HK-2 (cell line): ENCODE data around the gene CP.
"Not testable (repeated sequence)": the region's sequence is repeated elsewhere in the genome, so short reads cannot be mapped to it uniquely, and the experiment has no call there.

Experiments used
- DNase-seq: peaks from one replicate; pipeline ENCODE4 v3.0.0-alpha.2; 2018; ENCODE audit not compliant: unreplicated experiment

The CP gene

DNA sequence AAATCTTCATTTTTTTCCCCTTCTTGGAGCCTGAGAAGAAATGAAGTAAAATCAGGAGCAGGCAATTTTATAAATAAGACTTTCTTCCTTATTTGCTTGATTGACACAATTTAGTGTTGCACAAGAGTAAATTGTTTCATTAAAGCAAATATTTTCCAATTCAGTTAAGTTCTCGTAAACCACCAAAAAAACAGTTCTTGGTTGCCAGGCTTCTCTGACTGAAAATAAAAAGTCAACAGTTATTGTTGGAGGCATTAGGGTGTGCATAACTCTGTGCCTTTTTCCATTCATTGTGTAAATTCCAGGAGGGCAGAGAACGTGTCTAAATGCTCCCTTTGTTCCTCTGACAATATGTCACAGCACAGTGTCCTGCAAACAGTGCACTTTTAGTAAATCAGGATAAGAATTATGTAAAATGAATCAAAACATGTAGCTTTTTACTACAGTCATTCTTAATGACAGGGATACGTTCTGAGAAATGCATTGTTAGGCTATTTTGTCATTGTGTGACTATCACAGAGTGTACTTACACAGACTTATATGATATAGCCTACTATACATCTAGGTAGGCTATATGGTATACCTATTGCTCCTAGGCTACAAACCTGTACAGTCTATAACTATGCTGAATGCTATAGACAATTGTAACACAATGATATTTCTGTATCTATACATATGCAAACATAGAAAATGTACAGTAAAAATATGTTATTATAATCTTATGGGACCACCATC is at the start of gene CP:
TSS of gene CP (minus strand) at position 47 of the 735 bp plus-strand sequence. CDS start at position 10, 37 bp downstream.
- no peak for DNase-seq

DNA sequence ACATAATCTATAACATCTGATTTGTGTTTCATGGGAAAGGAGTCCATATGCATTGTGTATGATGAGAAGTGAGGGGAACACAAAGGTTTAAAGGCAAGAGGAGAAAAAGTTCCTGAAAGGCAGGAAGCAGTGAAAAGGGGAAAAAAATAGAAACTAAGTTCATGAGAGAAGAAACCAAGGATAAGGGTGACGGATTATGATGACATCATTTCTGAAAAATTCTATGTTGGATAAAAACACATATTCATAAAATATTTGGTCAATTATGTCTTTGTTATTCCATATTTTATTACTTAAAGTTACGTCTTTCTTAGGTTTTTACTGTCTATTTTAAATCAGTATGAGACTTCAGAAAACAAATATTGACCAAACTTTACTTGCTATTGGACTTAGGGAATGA is 48.6 kb upstream of the CP start:
- DNase-seq = no peak

DNA sequence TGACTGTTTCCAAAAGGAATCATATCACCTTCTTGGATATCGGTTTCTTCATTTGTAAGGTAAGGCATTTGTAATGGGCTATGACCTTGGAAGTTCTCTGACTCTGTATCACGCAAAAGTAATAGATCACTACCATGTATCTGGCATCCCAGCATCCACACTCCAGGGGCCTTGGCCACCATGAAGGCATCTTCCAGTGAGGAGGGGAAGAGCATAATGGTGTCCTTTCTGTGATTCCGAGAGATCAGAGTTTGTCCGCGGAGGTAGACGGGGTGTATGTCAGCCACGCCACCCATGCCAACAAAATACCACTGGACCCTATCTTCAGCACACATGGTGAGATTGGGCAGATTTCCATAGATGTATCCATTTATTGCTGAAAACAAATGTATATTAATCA is 48.1 kb upstream of the CP start:
- no peak for DNase-seq

DNA sequence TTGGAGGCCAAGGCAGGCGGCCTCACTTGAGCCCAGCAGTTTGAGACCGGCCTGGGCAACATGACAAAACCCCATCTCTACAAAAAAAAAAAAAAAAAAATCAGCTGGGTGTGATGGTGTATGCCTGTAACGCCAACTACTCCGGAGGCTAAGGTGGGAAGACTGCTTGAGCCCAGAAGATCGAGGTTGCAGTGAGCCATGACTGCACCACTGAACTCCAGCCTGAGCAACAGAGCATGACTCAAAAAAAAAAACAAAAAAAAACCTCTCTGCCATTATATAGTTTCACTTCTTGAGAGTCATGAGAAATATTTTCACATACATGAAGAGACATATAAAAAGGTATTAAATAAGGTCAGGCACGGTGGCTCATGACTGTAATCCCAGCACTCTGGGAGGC is 45.9 kb upstream of the CP start:
- no peak for DNase-seq

DNA sequence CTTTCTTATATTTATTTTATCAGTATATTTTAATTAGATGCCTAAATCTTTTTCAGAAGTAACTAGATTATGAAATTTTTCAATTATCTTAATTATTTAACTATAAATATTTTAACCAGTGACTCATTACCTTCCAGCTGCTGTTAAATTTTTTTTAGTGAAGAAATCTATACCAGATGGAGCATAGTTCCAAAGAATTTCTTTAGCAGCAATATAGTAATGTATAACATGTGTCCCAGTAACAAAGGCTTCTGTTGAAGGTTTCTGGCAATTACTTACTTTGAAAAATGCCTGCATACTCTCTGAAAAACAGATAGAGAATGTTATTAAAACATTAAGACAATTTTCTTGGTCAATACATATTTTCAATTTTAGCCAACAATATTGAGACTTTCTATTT is 45.1 kb upstream of the CP start:
- no peak for DNase-seq

DNA sequence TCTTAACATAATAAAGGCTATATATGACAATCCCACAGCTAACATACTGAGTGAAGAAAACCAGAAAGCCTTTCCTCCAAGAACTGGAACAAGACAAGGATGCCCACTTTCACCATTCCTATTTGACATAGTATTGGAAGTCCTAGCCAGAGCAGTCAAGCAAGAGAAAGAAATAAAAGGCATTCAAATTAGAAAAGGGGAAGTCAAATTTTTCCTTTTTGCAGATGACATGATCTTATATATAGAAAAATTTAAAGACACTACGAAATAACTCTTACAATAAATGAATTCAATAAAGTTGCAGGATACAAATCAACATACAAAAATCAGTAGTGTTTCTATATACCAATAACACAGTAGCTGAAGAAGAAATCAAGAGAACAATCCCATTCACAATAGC is 42.2 kb upstream of the CP start:
- no peak for DNase-seq

DNA sequence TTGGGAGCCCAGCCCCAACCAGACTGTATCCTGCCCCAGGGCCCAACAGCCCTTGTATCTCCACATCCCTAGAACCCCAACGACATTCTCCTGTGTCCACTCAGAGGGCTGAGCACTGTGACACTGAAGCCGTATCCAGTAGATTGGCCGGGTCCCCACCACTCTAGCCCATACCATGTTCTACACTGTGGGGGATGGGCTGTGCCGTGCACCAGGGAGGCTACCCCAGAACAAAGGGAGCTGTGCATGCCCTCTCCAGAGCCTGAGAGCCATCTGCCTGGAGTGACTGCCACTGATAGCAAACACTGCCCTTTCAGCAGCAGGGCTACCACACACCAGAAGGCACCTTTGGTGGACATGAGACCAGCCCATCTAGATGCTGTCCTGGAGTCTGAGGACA is 37.1 kb upstream of the CP start:
- DNase-seq = no peak

DNA sequence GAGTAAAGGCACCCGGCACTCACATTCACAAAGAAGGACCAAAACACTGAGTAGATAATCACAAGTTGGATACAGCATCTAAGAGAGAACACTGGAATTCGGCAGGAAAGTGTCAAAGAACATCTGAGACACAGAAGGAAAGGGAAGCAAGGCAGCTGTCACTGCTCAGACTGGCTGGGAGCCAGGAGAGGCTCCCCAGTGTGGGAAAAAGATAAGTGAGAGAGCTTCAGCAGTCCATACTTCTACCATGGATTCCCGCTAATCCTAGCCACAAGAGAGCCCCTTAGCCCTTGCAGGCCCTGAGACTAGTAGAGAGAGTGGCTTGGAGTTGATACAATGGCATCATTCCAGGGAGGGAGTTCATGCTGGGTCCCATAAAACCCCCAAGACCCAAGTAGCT is 36.7 kb upstream of the CP start:
- no peak for DNase-seq

DNA sequence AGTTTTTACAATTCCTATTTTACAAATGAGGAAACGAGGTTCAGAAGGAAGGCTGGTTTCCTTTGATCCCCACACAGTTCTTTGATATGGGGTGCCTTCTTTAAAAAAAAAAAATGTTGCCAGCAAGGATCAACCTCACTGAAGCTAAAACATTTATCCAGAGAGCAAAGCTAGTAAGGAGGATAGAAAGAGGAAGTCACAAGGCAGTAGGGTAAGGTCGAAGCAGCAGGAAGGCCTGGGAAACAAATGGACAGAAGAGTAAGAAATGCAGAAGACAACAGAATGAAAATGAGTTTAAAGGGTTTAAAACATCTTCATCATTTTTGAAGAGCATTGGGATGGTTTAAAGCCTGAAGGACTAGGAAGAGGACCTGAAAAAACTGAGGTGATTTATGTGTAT is 30.6 kb upstream of the CP start:
- no peak for DNase-seq

DNA sequence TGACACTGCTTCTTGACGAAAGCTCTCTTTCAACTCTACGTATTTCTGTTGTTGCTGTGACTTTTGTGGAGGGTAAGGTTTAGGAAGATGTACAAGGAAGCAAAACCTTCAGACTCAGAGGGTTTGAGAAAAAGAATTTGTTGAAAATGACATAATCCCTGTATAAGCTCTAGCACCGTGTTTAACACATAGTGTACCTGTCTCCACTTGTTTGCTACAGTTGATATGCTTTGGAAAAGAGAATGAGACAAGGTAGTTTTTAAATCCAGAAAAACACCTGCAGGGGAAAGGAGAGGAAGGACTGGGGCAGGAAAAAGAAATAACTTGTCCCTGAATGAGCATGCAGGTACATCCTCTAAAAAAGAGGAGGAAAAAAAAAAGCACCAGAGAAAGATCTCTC is 29.6 kb upstream of the CP start:
- no peak for DNase-seq

DNA sequence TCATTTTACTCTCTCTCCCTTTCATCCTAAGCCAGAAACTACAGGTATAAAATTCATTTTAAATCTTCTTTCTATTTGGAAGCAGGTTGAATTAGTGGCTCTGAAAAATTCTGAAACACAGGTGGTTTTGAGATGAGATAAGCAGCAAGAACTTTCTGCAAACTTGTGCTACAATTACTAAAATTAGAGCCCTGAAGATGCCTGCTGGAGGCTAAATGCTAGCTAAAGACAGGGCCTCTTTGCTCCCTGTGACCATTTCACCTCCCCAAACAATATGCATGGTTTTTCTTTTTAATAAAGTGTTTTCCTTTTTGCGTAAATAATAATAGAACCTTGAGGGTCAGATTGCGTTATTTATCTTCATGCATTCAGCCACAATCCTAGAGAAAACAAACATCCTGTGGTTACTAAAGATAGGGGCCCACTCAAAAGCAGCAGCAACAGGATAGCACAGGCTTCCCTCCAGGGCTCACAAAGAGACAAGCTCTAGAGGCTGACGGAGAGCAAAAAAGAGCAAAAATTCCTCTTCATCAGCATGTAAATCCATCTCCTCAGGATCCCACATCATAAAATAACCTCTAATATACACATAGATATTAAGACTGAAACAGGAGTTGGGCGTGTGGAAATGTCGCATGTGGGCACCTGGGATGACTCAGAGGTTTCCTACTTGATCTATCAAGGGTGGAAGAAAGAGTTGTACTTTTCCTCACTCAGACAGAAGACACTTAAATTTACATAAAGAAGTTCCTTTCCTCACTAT is 26.5 kb upstream of the CP start:
- no peak for DNase-seq

DNA sequence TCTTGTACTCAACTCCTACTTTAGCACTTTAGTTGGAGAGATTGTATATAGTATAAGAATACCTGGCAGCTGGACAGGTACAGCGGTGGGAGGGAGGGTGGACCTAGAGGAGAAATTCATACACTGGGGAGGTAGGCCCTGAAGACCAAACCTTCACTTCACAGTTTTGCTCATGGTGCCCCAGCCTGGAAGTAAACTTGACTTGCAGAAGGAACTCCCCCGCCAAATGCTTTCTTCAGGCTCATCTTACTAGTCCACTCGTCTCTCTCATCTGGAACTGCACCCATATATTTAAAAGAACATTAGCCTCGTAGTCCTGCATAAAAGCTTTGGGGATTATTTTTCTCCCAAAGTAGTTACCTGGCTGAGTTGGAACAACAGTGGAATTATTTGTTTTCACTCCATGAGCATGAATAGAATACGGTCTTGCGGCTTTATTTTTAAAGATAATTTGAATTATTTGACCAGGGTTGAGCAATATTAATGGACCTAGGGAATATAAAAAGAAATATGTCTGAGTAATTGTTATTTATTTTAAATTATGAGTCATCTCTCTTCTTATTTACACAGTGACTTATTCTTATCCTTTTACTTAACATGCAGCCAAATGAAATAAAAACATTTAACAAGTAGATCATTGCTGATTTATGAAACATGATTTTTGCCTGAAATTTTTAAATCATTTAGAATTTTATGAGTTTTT is 25.5 kb upstream of the CP start:
- no peak for DNase-seq

DNA sequence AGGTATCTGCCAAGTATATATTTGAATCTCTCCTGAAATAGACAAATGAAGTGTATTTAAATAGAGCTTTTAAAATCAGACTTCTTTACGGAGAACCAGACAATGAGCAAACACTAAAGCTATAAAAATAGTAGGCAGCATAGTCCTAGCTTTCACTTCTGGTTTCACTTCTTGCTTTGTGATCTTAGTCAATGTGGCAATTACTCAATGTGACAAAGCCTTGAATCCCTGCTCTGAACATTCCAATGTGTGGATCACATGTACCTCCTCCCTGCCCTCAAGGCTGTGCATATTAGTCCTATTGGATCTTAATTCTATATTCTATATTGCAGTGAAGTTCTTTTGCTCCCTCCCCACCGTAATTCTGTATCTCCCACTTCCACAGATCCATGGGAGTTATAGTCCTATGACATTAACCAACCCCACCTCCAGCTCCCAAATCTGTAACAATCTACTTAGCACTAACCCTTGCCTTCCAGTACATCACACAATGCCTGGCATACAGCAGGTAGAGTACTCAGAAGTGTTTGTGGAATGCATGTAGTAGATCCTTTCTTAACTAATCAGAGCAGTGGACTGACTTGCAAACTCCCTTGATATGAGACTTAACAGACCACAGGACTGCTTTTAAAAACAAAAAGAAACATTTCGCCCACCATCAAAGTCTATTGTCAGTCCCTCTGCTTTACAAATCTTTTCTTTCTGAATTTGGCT is 24.3 kb upstream of the CP start:
- no peak for DNase-seq

DNA sequence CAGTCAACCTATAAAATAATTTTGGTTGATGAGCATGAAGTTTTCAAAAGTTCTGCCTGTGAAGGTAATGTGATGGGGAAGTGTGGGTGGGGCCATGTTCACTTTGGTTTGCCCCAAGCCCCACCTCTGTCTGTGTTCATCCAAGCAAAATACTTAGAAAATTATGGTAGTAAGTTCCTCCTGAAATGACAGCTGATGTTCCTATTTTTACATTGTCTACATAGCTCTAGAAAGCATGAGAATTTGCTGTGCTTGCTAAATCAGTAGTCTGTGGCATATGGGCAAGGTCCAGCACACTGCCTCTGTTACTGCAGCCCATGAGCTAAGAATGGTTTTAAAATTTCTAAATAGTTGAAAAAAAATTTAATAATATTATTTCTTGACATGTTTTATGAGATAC is 21.9 kb upstream of the CP start:
- DNase-seq = no peak

DNA sequence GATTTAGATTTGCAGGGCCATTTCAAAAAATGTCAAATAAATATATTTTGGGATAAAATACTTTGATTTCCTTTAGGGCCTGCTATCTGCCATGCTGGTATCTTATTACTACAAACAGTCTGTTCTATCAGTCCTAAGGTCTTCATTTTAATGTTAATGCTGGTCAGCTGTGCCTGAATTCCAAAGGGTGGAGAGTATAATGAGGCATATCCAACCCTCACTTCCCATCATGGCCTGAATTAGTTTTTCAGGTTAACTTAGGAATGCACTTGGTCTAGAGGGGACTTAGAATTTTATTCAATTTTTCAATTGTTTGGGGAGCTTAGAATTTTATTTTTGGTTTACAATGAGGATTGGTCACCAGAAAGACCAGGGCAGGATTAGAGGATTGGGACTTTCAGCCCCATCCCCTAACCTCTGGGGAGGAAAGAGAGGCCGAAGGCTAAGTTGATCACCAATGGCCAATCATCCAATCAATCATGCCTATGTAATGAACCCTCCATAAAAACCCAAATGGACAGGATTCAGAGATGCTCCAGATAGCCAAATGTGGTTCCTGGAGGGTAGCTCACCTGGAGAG is 17.8 kb upstream of the CP start:
- no peak for DNase-seq

DNA sequence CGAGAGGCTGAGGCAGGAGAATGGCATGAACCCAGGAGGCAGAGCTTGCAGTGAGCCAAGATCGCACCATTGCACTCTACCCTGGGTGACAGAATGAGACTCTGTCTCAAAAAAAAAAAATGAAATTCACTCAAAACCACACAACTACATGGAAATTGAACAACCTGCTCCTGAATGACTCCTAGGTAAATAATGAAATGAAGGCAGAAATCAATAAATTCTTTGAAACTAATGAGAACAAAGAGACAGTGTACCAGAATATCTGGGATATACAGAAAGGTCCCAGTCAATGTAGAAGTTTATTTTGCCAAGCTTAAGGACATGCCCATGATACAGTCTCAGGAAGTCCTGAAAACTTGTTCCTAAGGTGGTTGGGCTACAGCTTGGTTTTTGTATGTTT is 16.6 kb upstream of the CP start:
- not testable (repeated sequence) for DNase-seq

DNA sequence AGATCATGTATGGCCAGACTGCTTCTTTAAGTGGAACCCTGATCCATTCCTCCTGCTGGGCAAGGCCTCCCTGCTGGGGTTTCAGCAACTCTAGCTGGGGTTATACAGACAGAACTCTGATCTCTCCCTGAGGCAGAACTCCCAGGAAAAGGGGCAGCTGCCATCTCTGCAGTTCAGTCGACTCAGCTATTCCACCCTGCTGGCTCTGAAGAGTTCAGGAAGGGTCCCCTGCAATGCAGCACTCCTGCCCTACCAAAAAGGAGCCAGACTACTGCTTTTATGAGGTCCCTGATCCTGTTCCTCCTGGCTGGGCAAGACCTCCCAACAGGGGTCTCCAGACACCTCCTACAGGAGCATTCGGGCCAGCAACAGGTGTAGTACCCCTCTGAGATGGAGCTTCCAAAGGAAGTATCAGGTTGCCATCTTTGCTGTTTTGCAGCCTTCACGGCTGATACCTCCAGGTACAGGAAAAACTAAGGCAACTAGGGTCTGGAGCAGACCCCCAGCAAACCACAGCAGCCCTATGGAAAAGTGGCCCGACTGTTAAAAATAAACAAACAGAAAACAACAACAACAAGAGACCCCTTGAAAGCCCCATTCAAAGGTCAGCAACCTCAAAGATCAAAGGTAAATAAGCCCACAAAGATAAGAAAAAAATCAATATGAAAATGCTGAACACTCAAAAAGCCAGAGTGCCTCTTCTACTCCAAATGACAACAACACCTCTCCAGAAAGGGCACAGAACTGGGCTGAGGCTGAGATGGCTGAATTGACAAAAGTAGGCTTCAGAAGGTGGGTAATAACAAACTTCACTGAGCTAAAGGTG is 14.2 kb upstream of the CP start:
- no peak for DNase-seq

DNA sequence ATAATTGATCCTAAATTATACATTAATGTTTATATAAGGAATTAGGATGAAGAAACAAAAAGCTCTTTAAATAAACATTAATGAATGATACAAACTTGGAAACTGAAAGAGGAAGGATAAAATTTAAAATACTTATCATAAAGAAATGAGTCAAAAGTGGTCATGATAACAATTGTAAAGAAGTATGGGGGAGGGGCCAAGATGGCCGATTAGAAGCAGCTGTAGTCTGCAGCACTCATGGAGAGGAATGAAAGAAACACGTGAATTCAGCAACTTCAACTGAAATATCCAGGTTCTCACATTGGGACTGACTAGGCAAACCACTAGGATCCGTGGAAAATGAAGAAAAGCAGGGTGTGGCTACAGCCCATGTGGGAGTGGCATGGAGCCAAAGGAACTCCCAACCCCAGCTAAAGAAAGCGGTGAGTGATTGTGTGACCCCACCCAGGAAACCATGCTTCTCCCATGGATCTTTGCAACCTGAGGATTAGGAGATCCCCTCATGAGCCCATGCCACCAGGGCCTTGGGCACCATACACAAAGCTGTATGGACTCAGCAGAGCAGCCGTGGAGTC is 13.1 kb upstream of the CP start:
- no peak for DNase-seq

DNA sequence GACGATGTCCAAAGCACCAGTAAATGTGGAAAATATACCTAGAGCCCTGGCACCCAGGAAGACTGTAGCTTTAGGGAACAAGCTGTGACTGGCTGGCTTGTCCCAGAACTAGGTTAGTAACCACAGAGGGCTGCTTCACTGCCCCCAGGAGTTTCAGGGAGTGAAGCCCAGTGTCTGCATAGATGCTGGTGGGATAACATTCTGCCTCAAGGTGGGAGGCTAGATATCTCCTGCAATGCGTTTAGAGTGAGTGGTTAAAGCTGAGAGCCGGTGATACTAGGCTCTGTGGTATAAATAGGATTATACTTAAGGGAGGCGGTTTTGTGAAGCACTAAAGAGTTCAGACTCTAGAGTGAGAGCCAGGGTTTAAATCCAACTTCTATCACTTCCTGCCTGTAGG is 11.7 kb upstream of the CP start:
- DNase-seq = no peak

DNA sequence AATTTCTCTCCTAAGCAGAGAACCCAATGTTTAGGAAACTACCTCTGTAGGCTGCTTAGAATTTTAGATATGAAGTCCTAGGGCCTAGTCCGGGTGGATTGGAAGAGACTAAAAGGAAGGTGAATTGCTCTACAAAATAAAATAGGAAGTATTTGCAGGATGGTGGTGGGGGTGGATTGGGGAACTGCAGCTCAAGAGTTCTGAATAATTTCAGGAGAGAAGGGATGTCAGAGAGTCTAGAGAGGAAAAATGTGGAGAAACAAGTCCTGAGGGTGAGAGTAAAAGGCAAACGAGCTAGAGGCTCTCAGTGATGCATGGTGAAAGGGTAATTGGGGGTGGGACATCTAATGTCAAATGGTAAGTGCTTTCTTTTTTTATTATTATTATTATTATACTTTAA is 10.2 kb upstream of the CP start:
- no peak for DNase-seq
